GM21381 (cell line): ENCODE data around the gene RALGPS1.

Source experiments
- ATAC-seq: cut with Tn5 transposase; IDR thresholded peaks from one replicate; pipeline ENCODE4 v1.9.1; 2021; ENCODE audit warnings: mild to moderate bottlenecking, moderate library complexity; ENCODE audit not compliant: unreplicated experiment

The RALGPS1 gene

GRCh38 chr9:127199001-127199791 lies 284.6 kb downstream of the RALGPS1 start:
- ATAC-seq, result no peak

- no peak for ATAC-seq
These were observed 285.7 kb downstream of the RALGPS1 start for GRCh38 chr9:127200106-127200862.

GRCh38 chr9:127201071-127201541 lies 286.5 kb downstream of the RALGPS1 start:
- ATAC-seq, result no peak

- ATAC-seq, result no peak
These were observed 287.1 kb downstream of the RALGPS1 start for GRCh38 chr9:127201731-127202130.

GRCh38 chr9:127202461-127203169 lies 288.0 kb downstream of the RALGPS1 start:
- no peak for ATAC-seq

- no peak for ATAC-seq
These were observed 289.2 kb downstream of the RALGPS1 start for GRCh38 chr9:127203681-127204327.

GRCh38 chr9:127204771-127205470 lies 290.3 kb downstream of the RALGPS1 start:
- no peak for ATAC-seq

- no peak for ATAC-seq
These were observed 291.4 kb downstream of the RALGPS1 start for GRCh38 chr9:127205952-127206351.

GRCh38 chr9:127206666-127207065 lies 292.1 kb downstream of the RALGPS1 start:
- ATAC-seq, result no peak

GRCh38 chr9:127207734-127208410 lies 293.3 kb downstream of the RALGPS1 start:
- ATAC-seq, result no peak

GRCh38 chr9:127208416-127208815 lies 293.8 kb downstream of the RALGPS1 start:
- no peak for ATAC-seq

- no peak for ATAC-seq
These were observed 294.6 kb downstream of the RALGPS1 start for GRCh38 chr9:127209220-127209619.

- ATAC-seq, result no peak
These were observed 295.5 kb downstream of the RALGPS1 start for GRCh38 chr9:127209948-127210640.

GRCh38 chr9:127210851-127211730 lies 296.5 kb downstream of the RALGPS1 start:
- no peak for ATAC-seq

- no peak for ATAC-seq
These were observed 297.4 kb downstream of the RALGPS1 start for GRCh38 chr9:127211983-127212382.

GRCh38 chr9:127212453-127212852 lies 297.9 kb downstream of the RALGPS1 start:
- no peak for ATAC-seq

- no peak for ATAC-seq
These were observed 299.3 kb downstream of the RALGPS1 start for GRCh38 chr9:127213859-127214258.
